Measurements from ENCODE around the gene CIROP. TPM values are rescaled to one million over a fixed set of nuclear protein-coding genes. Genes with fewer than 3 reads are reported as not detected.

Gene CIROP
- total and polyA plus RNA-seq, 2 experiments from 2014 or later, result 0.15 TPM; not detected in 1

DNA sequence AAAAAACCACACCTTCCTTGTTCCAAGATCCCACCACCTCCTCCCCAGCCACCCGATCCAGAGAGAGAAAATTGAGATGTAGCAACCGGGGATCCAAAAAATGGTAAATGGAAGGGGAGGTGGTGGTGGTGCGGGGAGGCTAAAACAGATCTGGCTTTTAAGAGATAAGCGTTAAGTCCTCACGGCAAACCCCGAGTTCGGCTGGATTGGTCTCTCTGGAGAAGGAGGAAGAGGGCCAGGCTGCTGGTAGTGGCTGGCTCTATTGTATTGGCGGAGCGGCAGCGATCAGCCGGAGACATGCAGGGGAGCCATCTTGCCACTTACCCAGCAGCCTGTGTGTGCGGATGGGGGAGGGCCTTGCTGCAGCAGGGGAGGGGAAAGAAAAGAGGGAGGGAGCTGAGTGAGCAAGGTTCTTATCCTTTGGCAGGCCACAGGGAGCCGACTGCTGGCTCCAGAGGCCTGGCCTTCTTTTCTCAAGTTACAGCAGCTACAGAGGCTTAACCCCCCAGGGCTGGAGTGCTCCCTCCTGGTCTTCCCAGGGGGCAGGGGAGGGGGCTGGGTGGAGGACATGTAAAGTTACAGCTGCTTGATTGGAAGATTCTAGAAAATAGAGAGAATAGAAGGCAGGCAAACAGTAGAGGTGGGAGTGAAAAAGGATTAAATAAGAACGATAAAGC, 33.4 kb downstream of the CIROP start:
- TF ChIP-seq CTCF (IDR thresholded peaks at IDR 0.05; ENCODE audit: low read depth, low read length), result no peak
- Histone ChIP-seq H3K36me3 (peaks cover 34% of the 10 kb centered on the region), H3K27ac (peak overlapping the region; percentile 90), H3K4me1 (ENCODE audit: low read depth) (peaks cover 25% of the 10 kb centered on the region), H3K4me3 (peak overlapping the region; percentile 62), H3K27me3 (no peaks in the 10 kb centered on the region), H3K9me3 (ENCODE audit: low read depth) (no peaks in the 10 kb centered on the region)
- DNase-seq (ENCODE audit: low read depth in 1 of 2, low spot score in 1 of 2), result peak; percentile 93 to 96

DNA sequence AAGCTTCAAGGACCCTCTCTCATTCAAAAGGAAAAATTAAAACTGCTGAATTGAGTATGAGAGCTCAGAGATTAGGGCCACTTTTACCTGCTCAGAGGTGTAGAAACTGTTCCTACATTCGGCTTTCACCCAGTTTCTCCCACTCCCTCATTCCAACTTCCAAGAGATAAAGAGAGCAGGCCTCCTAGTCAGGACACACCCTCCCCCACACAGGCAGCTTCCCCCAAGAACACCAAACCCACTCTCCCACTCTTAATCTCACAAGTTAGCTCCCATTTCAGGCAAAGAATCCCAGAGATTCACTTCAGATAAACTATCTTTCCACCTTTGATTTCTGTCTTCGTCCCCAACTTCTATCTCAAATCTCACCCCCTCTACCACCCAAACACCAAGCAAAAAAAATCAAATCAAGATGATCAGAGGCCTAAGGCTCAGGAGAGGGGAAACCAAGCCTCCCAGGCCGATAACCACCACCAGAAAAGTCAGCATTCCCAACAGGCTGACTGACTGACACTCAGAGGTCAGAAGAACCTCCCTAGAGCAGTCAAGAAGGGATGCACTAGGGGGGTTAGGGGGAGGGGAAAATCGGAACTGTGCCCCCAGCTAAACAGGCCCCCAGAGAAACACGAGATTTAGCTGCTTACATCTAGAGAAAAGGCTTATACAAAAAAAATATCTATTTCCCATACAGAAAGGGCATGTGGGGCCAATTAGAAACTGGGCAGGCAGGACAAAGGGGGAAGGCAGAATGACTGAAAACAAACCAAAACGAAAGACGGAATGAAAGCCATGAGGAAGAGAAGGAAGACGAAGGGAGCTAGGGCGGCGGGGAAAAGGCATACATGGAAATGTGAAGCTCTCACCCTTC, 34.3 kb downstream of the CIROP start:
- H3K9me3 ChIP-seq (ENCODE audit: low read depth), result no peaks in the 10 kb centered on the region
- peak in 1 of 2 donors; percentile 19 for DNase-seq (ENCODE audit: low read depth in 1 of 2, low spot score in 1 of 2)
- peak overlapping the region; percentile 90 for H3K27ac ChIP-seq
- peak overlapping the region; percentile 62 for H3K4me3 ChIP-seq
- peaks cover 25% of the 10 kb centered on the region for H3K4me1 ChIP-seq (ENCODE audit: low read depth)
- no peak for TF ChIP-seq CTCF (IDR thresholded peaks at IDR 0.05; ENCODE audit: low read depth, low read length)
- peaks cover 32% of the 10 kb centered on the region for H3K36me3 ChIP-seq
- H3K27me3 ChIP-seq, result no peaks in the 10 kb centered on the region

DNA sequence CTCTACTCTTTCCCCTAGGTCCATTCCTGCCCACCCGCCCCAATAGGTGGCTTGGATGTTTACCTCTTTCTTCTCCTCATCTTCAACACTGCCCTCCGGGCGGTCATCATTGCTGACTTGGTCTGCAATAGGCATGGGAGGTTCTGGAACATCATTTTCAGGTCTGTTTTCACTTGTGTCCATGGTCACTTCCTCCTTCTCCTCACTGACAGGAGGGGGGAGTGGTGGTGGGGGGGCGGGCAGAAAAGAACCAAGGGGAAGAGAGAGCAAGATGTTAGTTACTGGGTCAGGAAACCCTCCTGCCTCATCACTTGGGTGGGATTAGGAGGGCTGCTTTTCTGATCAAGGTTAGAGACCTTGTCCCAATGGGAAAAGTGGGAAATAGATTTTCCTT, 35.4 kb downstream of the CIROP start:
- DNase-seq (ENCODE audit: low read depth in 1 of 2, low spot score in 1 of 2), result no peak
- Histone ChIP-seq H3K9me3 (ENCODE audit: low read depth) (no peaks in the 10 kb centered on the region), H3K4me1 (ENCODE audit: low read depth) (peaks cover 25% of the 10 kb centered on the region), H3K27me3 (no peaks in the 10 kb centered on the region), H3K36me3 (peaks cover 33% of the 10 kb centered on the region), H3K27ac (peak overlapping the region; percentile 90), H3K4me3 (no peak overlapping the region)
- no peak for TF ChIP-seq CTCF (IDR thresholded peaks at IDR 0.05; ENCODE audit: low read depth, low read length)

DNA sequence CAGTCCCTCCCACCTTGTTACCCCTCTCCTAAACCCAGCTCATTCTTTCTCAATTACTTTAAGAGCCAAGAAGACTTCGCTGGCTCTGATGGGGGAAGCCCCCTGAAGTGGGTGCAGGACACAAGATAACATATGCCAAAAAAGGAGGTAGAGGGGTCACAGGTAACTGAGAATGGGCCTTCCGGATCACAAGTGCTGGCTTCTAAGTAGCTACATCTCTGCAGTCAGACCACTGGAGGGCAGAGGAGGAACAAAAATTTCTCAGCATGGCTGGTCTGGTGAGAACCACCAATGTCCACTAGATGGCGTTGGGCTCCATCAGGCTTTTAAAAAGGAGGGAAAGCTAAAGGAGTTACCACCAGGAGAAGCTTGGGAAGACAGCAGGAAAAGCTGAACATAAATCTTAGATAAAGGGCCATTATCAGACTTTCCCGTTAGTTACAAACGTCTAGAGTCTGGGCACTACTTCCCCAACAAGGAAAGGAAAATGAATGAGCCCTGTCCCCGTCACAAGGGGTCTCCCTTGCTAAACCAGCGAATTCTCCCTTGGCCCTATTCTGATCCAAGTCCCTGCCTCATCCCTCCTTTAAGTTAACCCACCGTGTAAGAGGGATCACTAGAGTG, 35.9 kb downstream of the CIROP start:
- H3K27me3 ChIP-seq, result no peaks in the 10 kb centered on the region
- peak overlapping the region; percentile 90 for H3K27ac ChIP-seq
- H3K9me3 ChIP-seq (ENCODE audit: low read depth), result no peaks in the 10 kb centered on the region
- H3K36me3 ChIP-seq, result peaks cover 38% of the 10 kb centered on the region
- peak; percentile 100 for TF ChIP-seq CTCF (IDR thresholded peaks at IDR 0.05; ENCODE audit: low read depth, low read length)
- H3K4me1 ChIP-seq (ENCODE audit: low read depth), result peaks cover 25% of the 10 kb centered on the region
- peak; percentile 91 to 95 for DNase-seq (ENCODE audit: low read depth in 1 of 2, low spot score in 1 of 2)
- H3K4me3 ChIP-seq, result no peak overlapping the region

GRCh38 chr14:23067847-23068788, 36.7 kb downstream of the CIROP start:
- no peak for DNase-seq (ENCODE audit: low read depth in 1 of 2, low spot score in 1 of 2)

More at GRCh38 chr14:23067847-23068788, 36.7 kb downstream of the CIROP start:
- Histone ChIP-seq H3K27ac (peak overlapping the region; percentile 44), H3K36me3 (peaks cover 46% of the 10 kb centered on the region), H3K4me3 (no peak overlapping the region), H3K4me1 (ENCODE audit: low read depth) (peaks cover 23% of the 10 kb centered on the region), H3K9me3 (ENCODE audit: low read depth) (no peaks in the 10 kb centered on the region), H3K27me3 (no peaks in the 10 kb centered on the region)
- no peak for TF ChIP-seq CTCF (IDR thresholded peaks at IDR 0.05; ENCODE audit: low read depth, low read length)
